Superior temporal gyrus (tissue), 1 donor: Measurements from ENCODE around the gene LONP1.
A peak's percentile ranks its signal among the peaks of the same experiment; 100 is the strongest.
"Not testable (repeated sequence)": the region's sequence is repeated elsewhere in the genome, so short reads cannot be mapped to it uniquely, and the experiment has no call there.

Source experiments
- DNase-seq: peaks from one replicate; pipeline ENCODE4 v3.0.0-alpha.2; 2016; ENCODE audit errors: extremely low spot score

The LONP1 gene

GRCh38 chr19:5693195-5694166 lies 26.5 kb downstream of the LONP1 start:
- DNase-seq, result no peak

DNA sequence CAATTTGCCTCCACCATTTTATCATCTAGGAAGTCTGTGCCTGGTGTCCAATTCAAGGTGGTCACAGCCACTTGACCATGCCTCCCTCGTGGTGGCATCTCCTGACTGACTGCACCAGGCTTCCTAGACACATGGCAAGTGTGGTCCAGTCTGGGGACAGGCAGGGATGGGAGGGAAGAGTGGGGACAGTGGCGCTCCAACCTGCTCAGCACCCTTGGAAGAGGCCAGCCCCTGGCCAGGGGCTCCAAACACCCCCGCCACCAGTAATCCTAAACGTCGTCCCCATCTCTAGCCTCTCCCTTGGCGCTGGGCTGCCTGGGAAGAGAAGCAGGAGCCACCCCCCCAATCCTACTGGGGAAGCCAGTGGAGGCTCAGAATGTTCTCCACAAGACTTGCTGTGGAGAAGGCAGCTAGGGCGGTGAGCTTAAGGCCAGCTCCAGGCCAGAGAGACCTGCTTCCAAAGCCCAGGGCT lies 27.2 kb downstream of the LONP1 start:
- no peak for DNase-seq

GRCh38 chr19:5691822-5692722 lies 27.9 kb downstream of the LONP1 start:
- no peak for DNase-seq

- peak; percentile 15 for DNase-seq
Measured at GRCh38 chr19:5690955-5691821, 28.8 kb downstream of the LONP1 start.

DNA sequence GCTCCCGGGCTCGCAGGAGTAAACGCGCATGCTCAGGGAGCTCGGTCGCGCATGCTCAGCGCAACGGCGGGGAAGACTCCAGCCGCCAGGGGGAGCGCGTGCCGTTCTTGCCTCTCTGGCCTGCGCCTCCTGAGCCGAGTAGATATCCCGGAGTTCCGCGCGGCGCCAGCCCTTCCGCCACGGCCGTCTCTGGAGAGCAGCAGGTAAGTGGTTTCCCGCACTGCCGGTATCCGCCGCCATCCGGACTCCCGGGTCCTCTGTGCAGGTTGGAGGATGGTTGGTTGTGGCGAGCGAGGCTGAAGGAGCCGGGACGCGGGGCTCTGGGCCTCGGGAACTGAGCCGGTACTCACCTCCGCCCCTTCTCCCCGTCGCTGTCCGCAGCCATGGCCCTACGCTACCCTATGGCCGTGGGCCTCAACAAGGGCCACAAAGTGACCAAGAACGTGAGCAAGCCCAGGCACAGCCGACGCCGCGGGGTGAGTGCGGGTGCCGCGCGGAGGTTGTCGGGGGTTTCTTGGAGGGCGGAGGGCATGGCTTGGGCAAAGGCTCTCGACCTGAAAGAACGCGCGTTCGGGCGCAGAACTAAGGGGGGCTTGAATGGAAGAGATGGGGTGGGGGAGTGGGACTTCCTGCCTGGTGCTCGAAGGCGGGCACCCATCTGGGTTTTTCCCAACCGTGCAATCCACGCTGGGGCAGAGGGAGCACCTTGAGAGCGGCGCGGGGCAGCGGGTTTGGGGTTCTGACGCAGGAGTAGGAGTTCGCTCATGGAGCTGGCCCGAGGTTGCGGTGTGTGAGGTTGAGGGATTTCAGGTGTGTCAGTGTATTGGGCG lies 29.6 kb downstream of the LONP1 start, which contains the start of gene RPL36:
RPL36 (plus strand) TSS at position 171 of the 830 bp plus-strand sequence; CDS start at position 384, 213 bp downstream.
- peak; percentile 98 for DNase-seq

DNA sequence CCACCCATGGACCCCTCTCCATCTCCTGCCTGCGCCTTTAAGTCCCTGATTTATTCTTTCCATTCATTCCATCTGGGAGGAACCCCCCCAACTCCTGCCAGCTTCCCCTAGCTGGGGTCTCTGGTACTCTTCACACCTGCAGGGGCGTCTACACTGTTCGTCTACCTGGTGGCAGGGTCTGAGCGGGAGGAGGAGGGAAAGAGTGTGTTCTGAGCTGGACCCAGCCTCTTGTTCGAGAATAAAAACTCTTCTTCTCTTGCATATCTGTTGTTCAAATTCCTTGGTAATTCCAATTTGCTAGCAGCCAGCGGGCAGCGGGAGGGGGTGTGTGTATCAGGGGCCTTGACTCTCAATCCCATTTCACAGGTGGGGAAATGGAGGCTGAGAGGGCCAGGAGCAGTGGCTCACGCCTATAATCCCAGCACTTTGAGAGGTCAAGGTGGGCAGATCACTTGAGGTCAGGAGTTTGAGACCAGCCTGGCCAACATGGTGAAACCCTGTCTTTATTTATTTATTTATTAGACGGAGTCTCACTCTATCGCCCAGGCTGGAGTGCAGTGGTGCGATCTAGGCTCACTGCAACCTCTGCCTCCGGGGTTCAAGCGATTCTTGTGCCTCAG lies 31.6 kb downstream of the LONP1 start:
- DNase-seq, result not testable (repeated sequence)

GRCh38 chr19:5687360-5688198 lies 32.4 kb downstream of the LONP1 start:
- DNase-seq, result no peak

GRCh38 chr19:5686647-5687359 lies 33.1 kb downstream of the LONP1 start:
- DNase-seq, result peak; percentile 74

GRCh38 chr19:5686326-5686646 lies 33.7 kb downstream of the LONP1 start:
- no peak for DNase-seq

- no peak for DNase-seq
Measured at GRCh38 chr19:5684694-5685430, 35.1 kb downstream of the LONP1 start.

GRCh38 chr19:5683177-5683886 lies 36.6 kb downstream of the LONP1 start:
- no peak for DNase-seq

DNA sequence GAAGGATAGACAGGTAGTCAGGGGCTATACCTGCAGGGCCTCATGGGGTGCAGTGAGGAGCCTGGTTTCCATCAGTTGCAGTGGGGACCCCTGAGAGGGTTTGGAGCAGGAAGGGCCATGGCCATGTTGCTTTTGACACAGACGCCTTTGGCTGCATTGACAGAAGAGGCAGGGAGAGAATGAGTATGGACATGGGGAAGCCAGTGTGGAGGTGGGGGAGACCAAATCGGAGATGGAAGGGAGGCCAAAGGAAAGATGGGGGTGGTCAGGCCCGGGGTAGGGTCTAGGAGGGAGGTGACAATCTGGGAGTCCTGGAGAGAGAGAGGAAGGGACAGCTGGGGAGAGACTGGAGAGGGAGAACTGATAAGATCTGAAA lies 37.9 kb downstream of the LONP1 start:
- no peak for DNase-seq

GRCh38 chr19:5681391-5682106 lies 38.4 kb downstream of the LONP1 start:
- no peak for DNase-seq

DNA sequence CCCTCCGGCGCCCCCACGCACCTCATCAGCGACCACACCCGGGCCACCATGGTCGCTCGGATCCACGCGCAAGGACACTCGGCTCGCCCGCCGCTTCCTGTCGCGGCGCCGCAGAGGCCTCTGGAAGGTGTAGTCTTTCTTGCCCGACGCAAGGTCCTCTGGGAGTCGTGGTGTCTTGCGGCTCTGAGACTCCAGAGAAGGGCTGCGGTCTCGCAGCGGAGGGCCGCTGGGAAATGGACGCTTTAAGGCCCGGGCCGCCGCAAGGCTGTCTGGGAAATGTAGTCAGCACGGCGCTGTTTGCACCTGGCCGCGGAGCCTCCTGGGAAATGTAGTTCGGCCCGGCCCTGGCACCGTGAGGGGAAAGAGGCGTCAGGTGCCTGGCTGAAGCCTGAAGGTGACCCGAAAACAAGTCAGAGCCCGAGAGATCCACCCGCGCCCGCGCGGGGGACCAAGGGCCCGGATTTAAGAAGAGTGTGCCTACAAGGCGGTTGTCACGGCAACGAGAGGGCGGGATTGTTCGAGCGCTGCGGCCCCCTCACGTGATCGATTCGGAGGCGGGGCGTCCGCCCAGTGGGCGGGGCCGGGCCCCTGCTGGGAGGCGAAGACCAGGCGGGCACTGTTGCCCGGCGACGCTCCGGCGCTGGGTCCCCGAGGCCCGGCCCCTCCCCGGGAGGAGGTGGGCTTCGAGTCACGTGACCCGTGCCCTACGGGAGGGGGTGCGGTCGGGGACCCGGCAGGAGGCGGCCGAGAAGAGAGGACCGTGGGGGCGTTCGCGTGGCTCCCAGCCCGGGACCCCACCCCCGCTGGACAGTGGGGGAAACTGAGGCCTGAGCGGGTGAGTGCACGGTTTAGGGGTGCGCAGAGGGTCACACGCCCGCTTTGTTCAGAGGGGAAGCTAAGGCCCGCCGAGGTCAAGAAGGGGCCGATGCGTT lies 39.2 kb downstream of the LONP1 start, which contains the start of the genes HSD11B1L and MICOS13:
HSD11B1L (plus strand) TSS at position 591 of the 932 bp plus-strand sequence. CDS start 3,806 bp downstream, outside the sequence.
MICOS13 (minus strand) TSS at position 80 of the 932 bp plus-strand sequence; CDS start at position 50, 30 bp downstream.
- peak; percentile 99 for DNase-seq

- no peak for DNase-seq
Measured at GRCh38 chr19:5680084-5680436, 39.9 kb downstream of the LONP1 start.
